HG02840 (cell line): ENCODE measurements around the gene AGBL1.
"Not testable (repeated sequence)": the region's sequence is repeated elsewhere in the genome, so short reads cannot be mapped to it uniquely, and the experiment has no call there.

Experiments
- ATAC-seq: cut with Tn5 transposase; IDR thresholded peaks from one replicate; pipeline ENCODE4 v1.9.1; 2021; ENCODE audit warnings: mild to moderate bottlenecking, moderate library complexity, moderate number of reproducible peaks; ENCODE audit not compliant: unreplicated experiment, low FRiP score

Gene AGBL1

GRCh38 chr15:86969364-86969763 is 889.7 kb downstream of the AGBL1 start:
- ATAC-seq = no peak

GRCh38 chr15:86973284-86973844 is 893.7 kb downstream of the AGBL1 start:
- no peak for ATAC-seq

GRCh38 chr15:86988033-86988432 is 908.4 kb downstream of the AGBL1 start:
- ATAC-seq = no peak

- no peak for ATAC-seq
Observed at GRCh38 chr15:87021751-87022150, 942.1 kb downstream of the AGBL1 start.

GRCh38 chr15:87031540-87032230 is 952.0 kb downstream of the AGBL1 start:
- ATAC-seq = no peak

GRCh38 chr15:87032295-87032694 is 952.6 kb downstream of the AGBL1 start:
- ATAC-seq = no peak

- no peak for ATAC-seq
Observed at GRCh38 chr15:87033056-87033455, 953.4 kb downstream of the AGBL1 start.

- no peak for ATAC-seq
Observed at GRCh38 chr15:87034886-87035285, 955.2 kb downstream of the AGBL1 start.

GRCh38 chr15:87038404-87038803 is 958.7 kb downstream of the AGBL1 start:
- no peak for ATAC-seq

GRCh38 chr15:87042619-87043018 is 962.9 kb downstream of the AGBL1 start:
- ATAC-seq = not testable (repeated sequence)

- ATAC-seq = no peak
Observed at GRCh38 chr15:87045746-87046145, 966.1 kb downstream of the AGBL1 start.

- no peak for ATAC-seq
Observed at GRCh38 chr15:87047203-87047965, 967.7 kb downstream of the AGBL1 start.
